ENCODE data around the gene PTCH2.
"Not testable (repeated sequence)": the region's sequence is repeated elsewhere in the genome, so short reads cannot be mapped to it uniquely, and the experiment has no call there.

Gene PTCH2

DNA sequence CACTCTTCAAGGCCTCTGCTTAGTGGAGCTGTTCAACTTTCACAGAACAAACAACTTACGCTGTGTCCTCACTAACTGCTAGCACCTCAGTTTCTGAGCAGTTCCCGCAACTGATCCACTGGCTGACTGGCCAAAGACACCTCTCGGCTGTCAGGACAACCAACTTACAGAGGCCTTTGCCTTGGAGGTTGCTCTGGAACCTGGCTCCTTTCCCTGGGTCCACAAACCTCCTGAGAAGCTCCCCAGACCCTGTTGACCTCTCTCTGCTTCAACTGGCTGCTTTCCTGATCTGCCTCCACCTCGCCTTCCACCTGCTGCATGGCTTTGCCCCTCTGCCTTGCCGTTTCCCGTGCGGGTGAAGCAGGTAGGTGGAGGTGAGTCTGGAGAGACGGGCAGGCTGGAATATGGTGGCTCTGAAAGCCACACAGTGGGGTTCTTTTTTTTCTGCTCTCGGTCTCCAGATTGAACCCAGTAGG, 21.8 kb downstream of the PTCH2 start:
- in situ Hi-C loops (cut with HindIII; ENCODE audit: low sequenced_read_pairs) = no loop called here

DNA sequence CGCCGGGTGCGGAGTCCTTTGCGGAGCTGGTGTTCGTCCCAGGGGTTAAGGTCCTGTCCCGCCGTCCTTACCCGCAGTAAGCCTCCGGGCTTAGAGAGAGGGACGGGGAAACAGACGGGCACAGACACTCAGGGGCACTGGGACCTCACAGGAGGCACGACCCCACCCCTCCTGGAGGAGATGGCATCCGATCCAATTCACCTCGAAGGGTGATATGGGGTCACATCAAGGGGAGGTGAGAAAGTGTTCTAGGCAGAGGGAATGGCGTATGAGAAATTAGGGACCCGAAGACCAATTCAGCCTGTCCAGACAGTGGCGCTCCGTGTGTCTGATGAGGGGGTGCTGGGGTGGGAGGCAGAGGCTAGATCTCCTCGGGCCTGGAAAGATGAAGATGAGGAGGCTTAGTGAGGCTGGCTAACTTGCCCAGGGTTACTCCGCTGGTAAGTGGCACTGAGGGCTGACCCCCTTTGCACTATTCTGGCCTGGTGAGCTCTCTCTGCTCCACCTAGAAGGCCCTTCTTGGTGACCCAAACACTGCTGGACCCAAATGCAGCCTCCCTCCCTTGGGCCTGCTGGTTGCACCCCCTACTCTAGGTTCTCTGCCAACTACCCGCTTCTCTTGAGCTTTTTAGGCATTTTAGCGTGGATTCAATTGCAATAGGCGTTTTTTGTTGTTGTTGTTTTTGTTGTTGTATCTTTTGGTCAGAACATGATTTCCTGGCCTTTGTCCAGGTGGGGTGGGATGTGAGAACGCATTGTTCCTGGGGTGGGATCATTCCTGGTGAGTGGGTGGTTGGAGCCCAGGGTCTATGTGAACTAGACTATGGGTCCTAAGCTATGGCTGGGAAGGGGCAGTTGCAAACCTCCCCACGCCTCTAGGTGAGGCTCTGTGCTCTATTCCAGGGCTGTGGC, 22.5 kb downstream of the PTCH2 start:
- in situ Hi-C loops (cut with HindIII; ENCODE audit: low sequenced_read_pairs) = no loop called here

DNA sequence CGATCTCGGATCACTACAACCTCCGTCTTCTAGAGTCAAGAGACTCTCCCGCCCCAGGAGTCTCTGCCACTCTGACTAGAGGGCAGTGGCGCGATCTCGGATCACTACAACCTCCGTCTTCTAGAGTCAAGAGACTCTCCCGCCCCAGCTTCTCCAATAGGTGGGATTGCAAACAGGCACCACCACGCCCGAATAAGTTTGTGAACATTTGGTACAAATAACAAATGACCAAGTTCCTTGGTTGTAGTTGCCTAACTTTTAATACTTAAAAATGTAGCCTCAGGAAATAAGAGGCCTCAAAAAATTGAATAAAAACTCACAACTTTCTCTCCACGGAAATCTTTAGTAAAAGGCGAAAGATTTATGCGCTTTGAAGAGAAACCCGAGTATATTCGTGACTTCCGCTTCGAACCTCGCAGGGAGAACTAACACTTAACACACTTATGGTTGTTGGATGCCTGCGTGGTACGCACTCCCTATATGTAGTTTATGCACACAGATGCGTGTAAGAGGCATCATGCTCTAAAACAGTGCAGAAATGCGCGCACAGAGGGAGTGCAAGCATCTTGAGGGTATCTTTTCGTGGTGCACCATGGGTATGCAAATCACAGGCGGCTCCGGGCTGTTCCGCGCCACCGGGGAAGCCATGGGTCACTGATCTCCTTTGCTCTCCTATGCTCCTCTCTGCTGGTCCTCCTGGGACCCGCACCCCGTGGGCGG, 23.3 kb downstream of the PTCH2 start:
- in situ Hi-C loops (cut with HindIII; ENCODE audit: low sequenced_read_pairs) = no loop called here

DNA sequence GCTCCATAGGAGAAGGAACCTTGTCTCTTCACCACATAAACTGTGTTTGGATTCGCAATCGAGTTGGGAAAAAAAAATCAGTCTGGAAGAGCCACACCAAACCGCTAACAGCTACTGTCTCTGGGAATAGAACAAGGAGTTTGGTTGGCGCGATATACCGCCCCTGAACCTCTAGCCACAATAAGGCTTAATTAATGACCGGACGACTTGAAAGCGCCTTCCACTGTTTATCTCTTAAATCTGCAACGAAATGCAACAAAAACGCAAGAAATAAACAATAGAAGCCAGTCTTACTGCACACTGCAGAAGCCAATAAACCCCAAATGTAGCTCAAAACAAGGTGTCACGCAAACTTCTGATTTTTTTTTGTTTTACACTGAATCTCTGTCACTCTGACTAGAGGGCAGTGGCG, 23.9 kb downstream of the PTCH2 start:
- in situ Hi-C loops (cut with HindIII; ENCODE audit: low sequenced_read_pairs) = no loop called here

DNA sequence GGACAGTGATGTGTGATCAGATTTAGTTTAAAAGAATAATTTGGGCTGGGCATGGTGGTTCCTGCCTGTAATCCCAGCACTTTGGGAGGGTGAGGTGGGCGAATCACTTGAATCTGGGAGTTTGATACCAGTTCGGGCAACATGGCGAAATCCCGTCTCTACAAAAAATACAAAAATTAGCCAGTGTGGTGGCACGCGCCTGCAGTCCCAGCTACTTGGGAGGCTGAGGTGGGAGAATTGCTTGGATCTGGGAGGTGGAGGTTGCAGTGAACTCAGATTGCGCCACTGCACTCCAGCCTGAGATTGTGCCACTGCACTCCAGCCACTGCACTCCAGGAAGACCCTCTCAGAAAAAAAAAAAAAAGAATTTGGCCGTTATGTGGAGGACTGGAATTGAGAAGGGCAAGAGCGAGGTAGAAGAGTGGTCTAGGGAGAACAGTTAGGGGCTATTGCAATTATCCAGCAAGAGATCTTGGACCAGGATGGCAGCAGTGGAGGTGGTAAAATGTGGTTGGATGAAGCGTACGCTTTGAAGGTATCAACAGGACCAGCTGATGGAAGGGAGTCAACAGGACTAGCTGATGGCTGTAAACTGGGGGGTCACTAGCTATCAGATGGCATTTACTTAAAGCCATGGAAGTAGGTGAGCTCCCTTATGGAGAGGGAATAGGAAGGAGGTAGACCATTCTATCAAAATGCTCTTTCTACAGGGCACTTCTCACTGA, 25.1 kb downstream of the PTCH2 start:
- in situ Hi-C loops (cut with HindIII; ENCODE audit: low sequenced_read_pairs) = no loop called here

DNA sequence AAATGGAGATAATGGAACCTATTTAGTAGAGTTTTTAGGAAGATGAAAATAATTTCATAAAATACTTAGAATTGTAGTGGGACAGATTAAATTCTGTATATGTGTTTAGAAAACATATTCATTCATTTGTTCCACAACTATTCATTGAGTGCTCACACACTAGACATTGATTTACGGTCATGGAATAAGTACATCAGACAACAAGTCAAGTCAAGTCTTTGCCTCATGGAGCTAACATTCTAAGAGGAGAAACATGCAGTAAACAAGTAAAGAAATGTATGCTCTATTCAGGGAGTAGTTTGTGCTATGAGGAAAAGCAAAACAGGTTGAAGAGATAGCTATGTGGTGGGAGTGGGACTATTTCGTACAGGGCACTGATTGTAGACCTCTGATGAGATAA, 25.7 kb downstream of the PTCH2 start:
- in situ Hi-C loops (cut with HindIII; ENCODE audit: low sequenced_read_pairs) = no loop called here

DNA sequence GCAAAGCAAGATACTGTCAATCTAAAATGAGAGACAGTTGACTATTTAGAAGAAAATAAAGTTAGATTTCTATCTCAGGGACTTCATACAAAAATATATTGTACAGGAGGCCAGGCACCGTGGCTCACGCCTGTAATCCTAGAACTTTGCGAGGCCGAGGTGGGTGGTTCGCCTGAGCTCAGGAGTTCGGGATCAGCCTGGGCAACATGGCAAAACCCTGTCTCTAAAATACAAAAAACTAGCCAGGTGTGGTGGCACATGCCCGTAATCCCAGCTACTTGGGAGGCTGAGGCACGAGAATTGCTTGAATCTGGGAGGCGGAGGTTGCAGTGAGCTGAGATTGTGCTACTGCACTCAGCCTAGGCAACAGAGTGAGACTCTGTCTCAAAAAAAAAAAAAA, 27.1 kb downstream of the PTCH2 start:
- in situ Hi-C loops (cut with HindIII; ENCODE audit: low sequenced_read_pairs) = not testable (repeated sequence)

DNA sequence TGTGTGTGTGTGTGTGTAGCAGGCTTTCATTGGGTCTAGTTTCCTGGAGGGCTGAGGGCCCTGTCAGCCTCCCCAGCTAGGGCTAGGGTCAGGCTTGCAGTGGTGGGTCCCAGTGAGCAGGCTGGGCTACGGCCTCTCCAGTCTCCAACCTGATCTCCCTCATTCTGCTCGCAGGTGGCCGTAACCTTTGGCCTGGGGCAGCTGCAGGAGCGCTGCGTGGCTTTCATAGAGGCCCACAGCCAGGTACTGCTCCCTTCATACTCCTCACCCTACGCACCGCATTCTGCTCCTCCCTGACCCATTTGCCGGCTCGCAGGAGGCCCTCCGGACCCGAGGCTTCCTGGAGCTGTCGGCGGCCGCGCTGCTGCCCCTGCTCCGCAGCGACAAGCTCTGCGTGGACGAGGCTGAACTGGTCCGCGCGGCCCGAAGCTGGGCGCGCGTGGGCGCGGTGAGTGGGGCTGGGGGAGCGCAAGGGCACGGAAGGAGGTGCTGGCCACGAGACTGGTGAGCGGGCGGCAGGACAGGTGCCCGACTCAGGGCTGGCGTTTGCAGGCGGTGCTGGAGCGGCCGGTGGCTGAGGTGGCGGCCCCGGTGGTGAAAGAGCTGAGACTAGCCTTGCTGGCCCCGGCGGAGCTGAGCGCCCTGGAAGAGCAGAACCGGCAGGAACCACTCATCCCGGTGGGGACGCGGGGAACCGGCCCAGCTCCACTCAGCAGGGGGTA, 30.1 kb downstream of the PTCH2 start:
- in situ Hi-C loops (cut with HindIII; ENCODE audit: low sequenced_read_pairs) = no loop called here

DNA sequence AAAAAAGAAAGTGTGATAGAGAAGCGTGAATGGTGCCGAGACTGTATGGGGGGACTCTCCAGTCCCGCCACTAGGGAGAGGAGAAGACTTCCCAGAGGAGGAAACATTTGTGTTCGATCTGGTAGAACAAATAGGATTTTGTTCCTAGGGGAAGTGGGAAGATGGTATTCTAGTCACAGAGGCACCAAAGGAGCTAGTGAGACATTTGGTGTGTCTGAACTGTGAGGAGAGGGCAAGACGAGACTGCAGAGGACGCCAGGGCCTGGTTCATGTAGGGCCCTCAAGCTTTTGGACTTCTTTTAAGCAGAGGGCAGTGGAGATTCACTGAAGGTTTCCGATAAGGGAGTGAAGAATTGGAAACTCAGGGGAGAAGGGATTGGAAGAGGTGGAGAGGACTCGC, 31.8 kb downstream of the PTCH2 start:
- in situ Hi-C loops (cut with HindIII; ENCODE audit: low sequenced_read_pairs) = no loop called here

DNA sequence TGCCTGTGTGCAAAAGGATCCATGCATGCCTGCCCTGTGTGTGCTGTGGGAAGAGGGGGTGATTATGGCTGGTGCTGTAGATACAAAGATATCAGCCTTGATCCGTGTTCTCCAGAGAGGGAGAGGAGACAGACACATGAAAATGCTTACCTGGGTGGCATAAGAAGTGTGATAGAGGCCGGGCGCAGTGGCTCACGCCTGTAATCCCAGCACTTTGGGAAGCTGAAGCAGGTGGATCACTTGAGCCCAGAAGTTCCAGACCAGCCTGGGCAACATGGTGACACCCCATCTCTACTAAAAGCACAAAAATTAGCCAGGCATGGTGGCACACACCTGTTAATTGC, 32.3 kb downstream of the PTCH2 start:
- in situ Hi-C loops (cut with HindIII; ENCODE audit: low sequenced_read_pairs) = not testable (repeated sequence)

DNA sequence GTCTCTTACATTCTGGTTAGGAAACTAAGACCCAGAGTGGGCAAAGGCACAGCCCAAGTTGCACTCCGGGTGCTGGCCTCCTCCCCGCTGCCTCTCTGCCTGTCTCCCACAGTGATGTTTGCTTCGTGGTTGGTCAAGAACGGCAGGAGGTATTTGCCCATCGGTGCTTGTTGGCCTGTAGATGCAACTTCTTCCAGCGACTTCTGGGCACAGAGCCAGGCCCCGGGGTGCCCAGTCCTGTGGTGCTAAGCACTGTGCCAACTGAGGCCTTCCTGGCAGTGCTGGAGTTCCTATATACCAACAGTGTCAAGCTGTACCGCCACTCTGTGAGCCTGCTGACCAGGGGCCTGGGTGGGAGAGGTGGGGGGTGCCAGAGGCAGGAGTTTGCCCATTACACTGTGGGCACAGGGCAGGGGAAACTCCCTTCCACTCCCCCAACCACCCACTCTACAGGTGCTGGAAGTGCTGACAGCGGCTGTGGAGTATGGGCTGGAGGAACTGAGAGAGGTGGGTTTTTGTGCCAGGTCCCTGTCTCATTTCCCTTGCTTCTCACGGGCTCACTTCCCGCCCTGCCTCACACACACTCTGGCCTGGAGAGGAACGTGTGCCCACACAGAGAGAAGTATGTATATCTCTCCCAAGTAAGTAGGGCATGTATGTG, 32.8 kb downstream of the PTCH2 start:
- in situ Hi-C loops (cut with HindIII; ENCODE audit: low sequenced_read_pairs) = no loop called here

DNA sequence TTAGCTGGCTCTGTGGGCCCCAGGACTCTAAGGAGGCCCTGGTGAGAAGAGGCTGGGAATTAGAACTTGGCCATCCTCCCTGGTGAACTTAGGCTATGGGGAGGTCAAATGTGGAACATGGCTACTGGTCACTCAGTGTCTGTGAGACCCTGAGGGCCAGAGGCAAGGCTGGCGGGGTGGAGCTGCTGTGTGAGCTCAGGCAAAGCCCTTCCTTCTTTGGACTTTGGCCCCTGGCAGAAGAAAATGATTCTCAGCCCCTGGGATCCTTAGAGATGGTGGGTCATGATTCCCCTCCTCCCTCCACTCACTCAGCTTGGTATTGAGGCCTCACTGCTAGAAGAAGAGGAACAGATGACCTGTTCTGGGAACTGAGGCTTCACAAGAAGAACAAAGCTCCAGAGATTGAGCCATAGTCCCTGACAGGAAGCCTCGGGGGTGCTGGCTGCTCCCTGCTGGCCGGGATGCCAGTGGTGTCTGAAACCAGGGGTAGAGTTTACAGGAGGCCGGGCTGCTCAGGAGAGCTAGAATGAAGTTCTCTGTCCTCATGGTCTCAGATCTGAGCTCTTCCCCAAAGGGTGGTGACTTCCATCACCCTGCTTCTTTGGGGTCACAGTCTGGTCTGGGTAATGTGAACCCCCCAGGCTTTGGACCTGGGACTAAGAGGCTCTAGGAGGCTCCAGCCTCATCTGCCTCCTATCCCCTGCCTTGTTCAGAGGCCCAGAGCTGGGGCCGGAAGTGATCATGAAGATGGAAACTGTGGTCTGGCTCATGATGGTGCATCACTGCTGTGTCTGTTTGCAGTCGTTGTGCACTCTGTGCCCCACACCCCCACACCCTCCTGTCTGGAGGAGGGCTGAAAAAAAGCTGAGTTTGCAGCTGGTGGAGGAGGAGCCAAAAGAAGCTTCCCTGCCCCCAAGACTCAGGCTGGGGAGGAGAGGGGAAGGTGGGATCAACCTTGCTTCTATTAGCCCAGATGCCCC, 33.8 kb downstream of the PTCH2 start:
- in situ Hi-C loops (cut with HindIII; ENCODE audit: low sequenced_read_pairs) = no loop called here

DNA sequence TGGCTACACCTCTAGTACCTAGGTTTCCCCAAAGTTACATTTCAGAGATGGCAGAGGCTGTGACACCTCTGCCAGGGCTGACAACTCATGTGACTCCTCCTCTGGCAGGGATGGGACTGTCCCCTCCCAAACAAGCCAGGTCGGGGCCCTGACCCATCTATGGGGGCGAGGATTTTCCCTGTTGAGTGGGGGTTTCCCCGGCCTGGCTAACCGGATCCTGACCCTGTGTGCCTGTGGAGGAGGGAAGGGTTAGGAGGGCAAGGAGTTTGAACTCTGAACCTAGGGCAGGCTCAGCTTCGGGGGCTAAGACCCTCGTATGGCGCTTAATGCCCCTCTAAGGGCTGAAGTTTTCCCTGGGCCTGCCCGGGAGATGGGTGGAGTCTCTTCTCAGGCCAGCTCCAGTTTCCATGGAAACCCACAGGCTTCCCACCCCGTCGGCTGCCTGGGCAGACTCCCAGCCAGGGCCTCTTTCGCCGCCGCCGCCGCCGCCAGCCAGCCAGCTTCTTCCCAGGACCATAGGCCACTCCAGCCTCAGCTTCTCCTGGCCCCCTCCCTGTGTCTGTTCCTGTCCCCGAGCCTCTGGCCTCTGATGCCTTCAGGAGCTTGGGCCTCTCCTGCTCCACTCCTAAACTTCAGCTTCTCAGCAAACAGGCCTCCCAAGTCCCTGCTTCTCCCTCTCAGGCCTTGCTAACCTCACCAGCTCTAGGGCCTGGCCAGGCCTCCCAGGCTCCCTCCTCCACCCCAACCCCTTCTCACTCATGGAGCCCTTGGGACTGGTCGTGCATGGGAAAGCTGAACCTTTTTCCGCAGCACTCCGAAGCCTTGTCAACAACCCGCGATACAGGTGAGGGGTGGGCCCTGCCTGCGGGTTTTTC, 34.8 kb downstream of the PTCH2 start, which contains the start of gene BTBD19:
Gene BTBD19, plus strand, starts transcription at position 461 of the 875 bp plus-strand sequence. Its CDS starts 298 bp downstream, at position 759.
- in situ Hi-C loops (cut with HindIII; ENCODE audit: low sequenced_read_pairs) = no loop called here

DNA sequence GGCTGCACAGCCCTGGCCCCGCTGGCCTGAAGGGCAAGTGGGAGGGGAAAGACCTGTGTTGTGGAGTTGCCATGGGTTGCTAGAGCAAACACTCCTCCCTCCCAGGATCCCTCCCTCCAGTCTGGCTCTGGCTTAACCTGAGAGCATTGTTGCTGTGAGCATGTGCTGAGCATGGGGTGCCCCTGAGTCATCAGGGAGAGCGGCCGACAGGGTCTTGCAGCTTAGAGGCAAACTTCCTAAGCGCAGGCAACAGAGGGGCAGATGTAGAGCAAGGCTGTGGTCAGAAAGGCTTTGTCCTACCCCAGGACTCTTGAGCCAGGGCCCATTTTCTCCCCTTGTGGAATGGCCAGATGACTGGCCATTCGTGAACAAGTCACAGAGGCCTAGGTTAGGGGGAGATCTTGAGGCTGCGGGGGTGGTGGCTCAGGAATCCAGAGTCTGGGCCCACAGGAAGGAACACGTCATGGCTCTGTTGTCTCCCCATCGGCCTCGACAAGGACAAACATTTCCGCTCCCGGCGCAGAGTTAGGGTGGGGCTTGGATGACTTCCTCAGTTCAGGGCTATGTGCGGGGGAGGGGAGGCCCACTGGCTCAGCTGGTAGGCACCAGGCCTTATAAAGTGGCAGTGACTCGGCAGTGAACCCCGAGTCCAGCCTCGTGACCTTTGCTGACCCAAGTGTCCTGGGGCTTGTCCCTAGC, 35.5 kb downstream of the PTCH2 start:
- in situ Hi-C loops (cut with HindIII; ENCODE audit: low sequenced_read_pairs) = no loop called here

DNA sequence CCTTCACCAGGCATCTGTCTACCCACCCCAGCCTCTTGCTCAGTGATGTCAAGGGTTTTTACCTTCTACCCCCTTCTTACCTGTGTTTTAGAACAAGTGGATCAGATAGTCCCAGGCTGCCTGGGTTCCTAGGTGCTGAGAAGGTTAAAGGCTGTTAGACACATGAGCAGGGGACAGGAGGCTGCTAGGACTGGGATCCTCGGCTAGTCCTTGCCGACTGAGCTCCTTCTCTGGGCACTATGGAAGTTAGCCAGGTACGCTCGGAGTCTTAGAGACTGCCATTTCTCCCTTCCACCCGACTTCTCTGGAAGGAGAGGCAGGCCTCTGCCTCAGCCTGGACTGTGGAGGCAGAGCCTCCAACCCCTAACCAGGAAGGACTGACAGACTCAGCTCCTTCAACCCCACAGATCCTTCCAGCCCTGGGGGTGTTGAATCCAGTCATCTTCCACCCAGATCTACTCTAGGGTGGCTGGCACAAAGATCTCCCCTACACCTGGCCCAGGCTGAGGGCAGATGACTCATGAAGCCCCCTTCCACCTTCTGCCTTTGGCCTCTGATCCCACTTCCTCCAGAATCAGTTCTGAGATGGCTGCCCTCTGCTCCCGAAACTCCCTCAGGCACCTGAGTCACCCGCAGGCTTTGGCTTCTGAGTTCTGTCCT, 36.2 kb downstream of the PTCH2 start, which contains the start of gene DYNLT4:
Gene DYNLT4, minus strand, starts transcription at position 648 of the 660 bp plus-strand sequence. CDS start 683 bp downstream, outside the sequence.
- in situ Hi-C loops (cut with HindIII; ENCODE audit: low sequenced_read_pairs) = no loop called here

DNA sequence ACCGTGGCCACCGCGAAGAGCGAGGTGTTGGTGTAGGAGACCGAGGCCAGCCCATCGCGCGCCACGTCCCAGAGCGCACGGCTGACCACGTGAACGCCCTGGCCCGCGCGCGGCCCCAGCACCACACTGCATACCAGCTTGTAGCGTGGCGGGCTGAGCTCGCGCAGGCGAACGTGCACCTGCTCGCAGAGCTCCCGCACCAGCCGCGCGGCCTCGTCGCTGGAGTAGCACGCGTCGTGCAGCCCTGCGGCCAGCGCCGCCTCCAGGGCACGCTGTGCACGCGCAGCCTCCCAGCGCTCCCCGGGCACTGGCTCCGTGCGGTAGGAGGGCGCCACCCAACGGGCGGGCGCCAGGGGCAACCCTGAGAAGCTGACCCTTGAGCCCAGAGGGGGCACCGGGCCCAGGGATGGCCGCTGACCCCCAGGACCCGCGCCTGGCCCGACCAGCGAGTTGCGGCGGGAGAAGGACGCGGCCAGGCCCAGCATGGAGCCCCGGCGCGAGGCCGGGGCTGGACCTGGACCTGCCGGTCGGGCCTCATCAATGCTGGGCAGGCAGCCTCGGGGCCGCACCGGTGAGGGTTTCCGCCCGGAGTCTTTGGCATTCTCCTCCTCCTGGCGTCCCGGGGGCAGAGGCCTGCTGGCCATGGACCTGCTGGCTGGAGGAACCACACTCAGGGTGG, 36.9 kb downstream of the PTCH2 start:
- in situ Hi-C loops (cut with HindIII; ENCODE audit: low sequenced_read_pairs) = no loop called here

Measured in DLD1 (cell line).